ENCODE results near the gene ACRBP.

Gene ACRBP

GRCh38 chr12:6627616-6628015, 19.6 kb downstream of the ACRBP start:
- H3K27ac ChIP-seq: no peak overlapping the region

GRCh38 chr12:6626654-6627283, 20.5 kb downstream of the ACRBP start:
- TF ChIP-seq CTCF (conservative IDR thresholded peaks at IDR 0.05): no peak
- TF ChIP-seq ZFX (IDR thresholded peaks at IDR 0.05): no peak
- no peak overlapping the region for H3K27ac ChIP-seq

More at GRCh38 chr12:6627616-6628015, 19.6 kb downstream of the ACRBP start:
- no peak for TF ChIP-seq ZFX (IDR thresholded peaks at IDR 0.05)
- TF ChIP-seq CTCF (conservative IDR thresholded peaks at IDR 0.05): no peak

GRCh38 chr12:6620885-6621274, 26.4 kb downstream of the ACRBP start:
- no peak overlapping the region for H3K27ac ChIP-seq
- TF ChIP-seq ZFX (IDR thresholded peaks at IDR 0.05) (no peak), CTCF (conservative IDR thresholded peaks at IDR 0.05) (no peak)

- H3K27ac ChIP-seq: no peak overlapping the region
Observed at GRCh38 chr12:6620137-6620884, 26.9 kb downstream of the ACRBP start.

GRCh38 chr12:6618483-6619225, 28.6 kb downstream of the ACRBP start:
- no peak overlapping the region for H3K27ac ChIP-seq
- no peak for TF ChIP-seq ZFX (IDR thresholded peaks at IDR 0.05)
- no peak for TF ChIP-seq CTCF (conservative IDR thresholded peaks at IDR 0.05)

More at GRCh38 chr12:6620137-6620884, 26.9 kb downstream of the ACRBP start:
- no peak for TF ChIP-seq CTCF (conservative IDR thresholded peaks at IDR 0.05)
- no peak for TF ChIP-seq ZFX (IDR thresholded peaks at IDR 0.05)

GRCh38 chr12:6615802-6616201, 31.4 kb downstream of the ACRBP start:
- no peak overlapping the region for H3K27ac ChIP-seq
- TF ChIP-seq CTCF (conservative IDR thresholded peaks at IDR 0.05): no peak
- no peak for TF ChIP-seq ZFX (IDR thresholded peaks at IDR 0.05)

Data from C4-2B (cell line).